MCF 10A (cell line): Measurements from ENCODE around the gene TRIM52. TPM values are rescaled to one million over a fixed set of nuclear protein-coding genes. Genes with fewer than 3 reads are reported as not detected.
"Not testable (repeated sequence)": the region's sequence is repeated elsewhere in the genome, so short reads cannot be mapped to it uniquely, and the experiment has no call there.

Experiments
- BruUV-seq: library from RNA; stranded (reverse); fragments of 400-500 nt; replicated peaks from 2 replicates; lab custom pipeline; 2021; lab: Mats Ljungman, UMichigan
- CTCF ChIA-PET: fragments of 300-600 bp; sonication (Branson Sonifier 250); formaldehyde crosslinking; extraction: SDS; loops from one replicate; lab custom pipeline; 2021; ENCODE audit warnings: antibody characterized with exemption, inconsistent platforms; lab: Yijun Ruan, JAX
- POLR2A ChIA-PET: fragments of 300-600, 350-650 bp; sonication (Branson Sonifier 250); formaldehyde crosslinking; extraction: SDS; loops from one replicate; lab custom pipeline; 2020; ENCODE audit warnings: antibody characterized with exemption, inconsistent platforms; lab: Yijun Ruan, JAX
- DNase-seq: peaks from one replicate; pipeline ENCODE4 v3.0.0-alpha.2; 2018; ENCODE audit not compliant: unreplicated experiment
- H3K27ac Mint-ChIP-seq: one replicate; pipeline ENCODE4 v1.8.0; 2022; ENCODE audit warnings: mild to moderate bottlenecking, low read depth, mixed read lengths; ENCODE audit not compliant: unreplicated experiment
- H3K27me3 Mint-ChIP-seq: one replicate; pipeline ENCODE4 v1.8.0; 2022; ENCODE audit warnings: mixed read lengths; ENCODE audit not compliant: insufficient read depth, unreplicated experiment
- H3K36me3 Mint-ChIP-seq: one replicate; pipeline ENCODE4 v1.8.0; 2022; ENCODE audit warnings: mild to moderate bottlenecking, moderate library complexity, mixed read lengths; ENCODE audit not compliant: insufficient read depth, unreplicated experiment
- H3K4me1 Mint-ChIP-seq: one replicate; pipeline ENCODE4 v1.8.0; 2022; ENCODE audit warnings: mixed read lengths; ENCODE audit not compliant: insufficient read depth, unreplicated experiment
- H3K4me3 Mint-ChIP-seq: one replicate; pipeline ENCODE4 v1.8.0; 2022; ENCODE audit warnings: mild to moderate bottlenecking, moderate library complexity, mixed read lengths; ENCODE audit not compliant: unreplicated experiment
- H3K9me3 Mint-ChIP-seq: one replicate; pipeline ENCODE4 v1.8.0; 2022; ENCODE audit warnings: mixed read lengths; ENCODE audit not compliant: unreplicated experiment
- intact Hi-C: fragments of 100-400 bp; cut with micrococcal nuclease; formaldehyde crosslinking; loops from 2 replicates; pipeline ENCODE4 v1.14.1; 2022
- total RNA-seq: library from RNA; stranded (reverse); gene quantifications from 2 replicates; pipeline ENCODE4 v1.2.3, GENCODE V29; 2022
- TF ChIP-seq, protein P1 (sequence below): fragments of 200-600 bp; IDR thresholded peaks from one replicate; pipeline ENCODE4 v1.8.0; 2022; ENCODE audit warnings: antibody characterized with exemption, mild to moderate bottlenecking; ENCODE audit not compliant: unreplicated experiment

Gene TRIM52
- total RNA-seq, 1 experiment from 2014 or later, result 12.5 TPM

DNA sequence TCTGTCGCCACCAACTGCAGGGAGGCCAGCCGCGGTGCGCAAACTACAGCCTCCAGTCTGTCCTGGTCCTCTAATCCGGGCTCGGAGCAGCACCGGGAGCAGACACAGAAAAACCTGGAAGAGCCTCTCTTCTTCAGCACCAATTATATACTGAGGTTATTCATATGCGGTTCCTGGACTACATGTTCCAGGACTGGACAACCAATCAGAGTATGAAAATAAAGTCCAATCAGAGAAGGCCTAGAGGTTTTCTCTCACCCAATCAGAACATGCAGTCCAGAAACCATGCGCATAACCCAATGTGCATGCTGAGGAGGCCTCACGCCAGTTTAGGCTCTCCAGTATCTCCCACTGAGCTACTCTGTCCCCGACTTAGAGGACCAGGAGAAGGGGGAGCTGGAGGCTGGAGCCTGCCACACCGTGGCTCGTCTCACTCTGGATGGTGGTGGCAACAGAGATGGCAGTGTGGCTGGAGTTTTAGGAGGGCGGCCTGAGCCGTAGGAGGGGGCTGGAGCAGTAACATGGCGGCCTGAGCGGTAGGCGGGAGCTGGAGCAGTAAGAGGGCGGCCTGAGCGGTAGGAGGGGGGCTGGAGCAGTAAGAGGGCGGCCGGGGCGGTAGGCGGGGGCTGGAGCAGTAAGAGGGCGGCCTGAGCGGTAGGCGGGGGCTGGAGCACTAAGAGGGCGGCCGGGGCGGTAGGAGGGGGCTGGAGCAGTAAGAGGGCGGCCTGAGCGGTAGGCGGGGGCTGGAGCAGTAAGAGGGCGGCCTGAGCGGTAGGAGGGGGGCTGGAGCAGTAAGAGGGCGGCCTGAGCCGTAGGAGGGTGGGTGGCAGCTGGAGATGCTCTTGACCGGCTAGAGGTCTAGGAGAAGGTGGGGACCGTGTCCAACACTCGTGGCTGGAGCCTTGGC, 20.4 kb upstream of the TRIM52 start:
- BruUV-seq, result no TSS peak
- H3K27ac Mint-ChIP-seq, result no peak overlapping the region
- TF ChIP-seq, protein P1, sequence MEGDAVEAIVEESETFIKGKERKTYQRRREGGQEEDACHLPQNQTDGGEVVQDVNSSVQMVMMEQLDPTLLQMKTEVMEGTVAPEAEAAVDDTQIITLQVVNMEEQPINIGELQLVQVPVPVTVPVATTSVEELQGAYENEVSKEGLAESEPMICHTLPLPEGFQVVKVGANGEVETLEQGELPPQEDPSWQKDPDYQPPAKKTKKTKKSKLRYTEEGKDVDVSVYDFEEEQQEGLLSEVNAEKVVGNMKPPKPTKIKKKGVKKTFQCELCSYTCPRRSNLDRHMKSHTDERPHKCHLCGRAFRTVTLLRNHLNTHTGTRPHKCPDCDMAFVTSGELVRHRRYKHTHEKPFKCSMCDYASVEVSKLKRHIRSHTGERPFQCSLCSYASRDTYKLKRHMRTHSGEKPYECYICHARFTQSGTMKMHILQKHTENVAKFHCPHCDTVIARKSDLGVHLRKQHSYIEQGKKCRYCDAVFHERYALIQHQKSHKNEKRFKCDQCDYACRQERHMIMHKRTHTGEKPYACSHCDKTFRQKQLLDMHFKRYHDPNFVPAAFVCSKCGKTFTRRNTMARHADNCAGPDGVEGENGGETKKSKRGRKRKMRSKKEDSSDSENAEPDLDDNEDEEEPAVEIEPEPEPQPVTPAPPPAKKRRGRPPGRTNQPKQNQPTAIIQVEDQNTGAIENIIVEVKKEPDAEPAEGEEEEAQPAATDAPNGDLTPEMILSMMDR, result no peak
- H3K9me3 Mint-ChIP-seq, result no peaks in the 10 kb centered on the region
- no peak for DNase-seq
- H3K4me3 Mint-ChIP-seq, result no peak overlapping the region
- POLR2A ChIA-PET, result no interaction called here
- CTCF ChIA-PET, result no interaction called here
- H3K4me1 Mint-ChIP-seq, result no peaks in the 10 kb centered on the region
- no peaks in the 10 kb centered on the region for H3K36me3 Mint-ChIP-seq
- no peaks in the 10 kb centered on the region for H3K27me3 Mint-ChIP-seq
- intact Hi-C loops, result no loop called here

DNA sequence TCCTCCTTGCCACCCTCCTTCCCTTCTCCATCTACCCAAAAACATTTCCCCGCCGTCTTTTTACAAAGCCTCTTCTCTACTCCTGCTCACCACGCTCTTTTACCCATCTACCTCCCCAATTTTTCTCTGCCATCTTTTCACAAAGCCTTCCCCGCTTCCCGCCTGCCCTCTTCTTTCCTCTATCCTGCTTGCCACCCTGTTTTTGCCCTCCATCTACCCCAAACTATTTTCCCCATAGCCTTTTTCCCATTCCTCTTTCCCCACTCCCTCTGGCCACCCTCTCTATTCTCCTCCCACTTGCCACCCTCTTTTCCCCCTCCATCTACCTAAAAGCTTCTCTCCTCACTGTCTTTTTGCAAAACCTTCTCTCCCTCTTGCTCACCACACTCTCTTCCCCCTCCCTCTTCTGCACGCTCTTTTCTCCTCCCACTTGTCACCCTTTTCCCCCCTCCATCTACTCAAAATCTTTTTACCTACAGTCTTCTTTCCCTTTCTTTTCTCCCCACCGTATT, 19.4 kb upstream of the TRIM52 start:
- Mint-ChIP-seq H3K36me3 (no peaks in the 10 kb centered on the region), H3K9me3 (no peaks in the 10 kb centered on the region), H3K4me3 (no peak overlapping the region), H3K27me3 (no peaks in the 10 kb centered on the region), H3K4me1 (no peaks in the 10 kb centered on the region), H3K27ac (no peak overlapping the region)
- ChIA-PET CTCF (no interaction called here), POLR2A (no interaction called here)
- intact Hi-C loops, result no loop called here
- TF ChIP-seq, protein P1, result no peak
- BruUV-seq, result no TSS peak
- DNase-seq, result no peak

DNA sequence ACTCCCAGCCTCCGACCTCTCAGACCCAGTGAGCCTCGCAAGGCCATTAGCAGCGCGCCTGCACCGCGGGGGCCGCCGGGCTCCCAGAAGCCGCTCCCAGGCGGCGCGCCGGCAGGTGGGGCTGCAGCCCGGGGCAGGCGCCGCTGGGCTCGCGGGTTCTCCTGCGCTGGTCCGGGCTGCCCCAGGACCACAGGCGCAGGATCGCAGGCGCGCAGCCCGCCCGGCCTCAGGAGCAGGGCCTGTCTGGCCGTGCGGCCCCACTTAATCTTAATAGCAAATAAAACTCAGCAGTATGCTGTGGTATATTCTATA, 12.4 kb upstream of the TRIM52 start:
- DNase-seq, H3K9me3 Mint-ChIP-seq, H3K36me3 Mint-ChIP-seq, H3K4me1 Mint-ChIP-seq, intact Hi-C loops, H3K27me3 Mint-ChIP-seq, H3K27ac Mint-ChIP-seq, CTCF ChIA-PET, BruUV-seq, H3K4me3 Mint-ChIP-seq: not testable (repeated sequence)
- POLR2A ChIA-PET, result interaction anchor here (1.3 kb wide), 1 partner anchor 13 kb away, joined by 4 read pairs; no protein-coding TSS in a partner anchor

DNA sequence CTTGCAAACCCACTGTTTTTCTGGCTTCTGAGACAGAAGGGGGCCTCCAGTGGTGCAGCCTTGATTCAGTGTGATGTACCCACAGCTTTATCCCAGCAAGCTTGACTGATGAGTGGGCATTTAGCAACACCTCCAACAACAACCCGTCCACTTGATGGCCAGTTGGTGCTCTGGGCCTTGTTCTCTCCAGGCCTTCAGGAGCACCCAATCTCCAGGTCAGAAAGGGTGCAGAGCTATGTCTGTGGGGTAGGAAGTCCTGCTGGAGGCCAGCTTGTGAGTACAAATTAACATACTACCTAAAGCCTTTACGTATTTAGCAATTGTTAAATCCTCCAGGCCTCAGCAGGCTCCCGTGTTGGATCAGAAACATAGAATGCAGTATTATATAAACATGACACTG, 10.1 kb upstream of the TRIM52 start:
- TF ChIP-seq, protein P1, result no peak
- ChIA-PET POLR2A (interaction anchor here (1.2 kb wide), 1 partner anchor 10 kb away, joined by 4 read pairs; the partner anchor contains the start of gene TRIM52), CTCF (interaction anchor here (1.0 kb wide), 1 partner anchor 13 kb away, joined by 3 read pairs; no protein-coding TSS in a partner anchor)
- no peak for DNase-seq
- intact Hi-C loops, result no loop called here
- BruUV-seq, result no TSS peak
- H3K4me1 Mint-ChIP-seq, result peaks cover 11% of the 10 kb centered on the region
- no peak overlapping the region for H3K4me3 Mint-ChIP-seq
- no peak overlapping the region for H3K27ac Mint-ChIP-seq
- H3K27me3 Mint-ChIP-seq, result no peaks in the 10 kb centered on the region
- H3K36me3 Mint-ChIP-seq, result peaks cover 6% of the 10 kb centered on the region
- no peaks in the 10 kb centered on the region for H3K9me3 Mint-ChIP-seq

DNA sequence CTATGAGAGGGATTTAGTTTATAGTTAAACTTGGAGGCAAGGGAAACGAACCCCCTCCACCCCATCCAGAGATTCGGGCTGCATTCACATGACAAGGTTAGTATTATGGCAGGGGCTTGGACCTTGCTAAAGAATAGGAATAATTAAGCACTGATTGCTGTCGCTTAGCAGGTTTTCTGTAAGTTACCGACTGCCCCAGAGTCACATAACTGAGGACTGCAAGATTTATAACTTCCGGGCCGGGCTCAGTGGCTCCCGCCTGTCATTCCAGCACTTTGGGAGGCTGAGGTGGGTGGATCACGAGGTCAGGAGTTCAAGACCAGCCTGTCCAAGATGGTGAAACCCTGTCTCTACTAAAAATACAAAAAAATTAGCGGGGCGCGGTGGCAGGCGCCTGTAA, 7.0 kb upstream of the TRIM52 start:
- Mint-ChIP-seq H3K4me1 (peaks cover 11% of the 10 kb centered on the region), H3K36me3 (peaks cover 26% of the 10 kb centered on the region)
- POLR2A ChIA-PET, intact Hi-C loops, H3K27ac Mint-ChIP-seq, H3K27me3 Mint-ChIP-seq, DNase-seq, H3K4me3 Mint-ChIP-seq, BruUV-seq, H3K9me3 Mint-ChIP-seq: not testable (repeated sequence)
- CTCF ChIA-PET, result interaction anchor here (0.6 to 0.7 kb wide), 2 partner anchors 43 to 835 kb away, joined by 3 read pairs; no protein-coding TSS in a partner anchor
